ENCODE measurements around the gene BAAT. TPM values are rescaled to one million over a fixed set of nuclear protein-coding genes. Genes with fewer than 3 reads are reported as not detected.

The BAAT gene
- total and polyA plus RNA-seq, 2 of the 13 experiments (the other 11 are each of a cell fraction or from before 2014, with no cell fraction given), result 0.71 to 7.9 TPM

DNA sequence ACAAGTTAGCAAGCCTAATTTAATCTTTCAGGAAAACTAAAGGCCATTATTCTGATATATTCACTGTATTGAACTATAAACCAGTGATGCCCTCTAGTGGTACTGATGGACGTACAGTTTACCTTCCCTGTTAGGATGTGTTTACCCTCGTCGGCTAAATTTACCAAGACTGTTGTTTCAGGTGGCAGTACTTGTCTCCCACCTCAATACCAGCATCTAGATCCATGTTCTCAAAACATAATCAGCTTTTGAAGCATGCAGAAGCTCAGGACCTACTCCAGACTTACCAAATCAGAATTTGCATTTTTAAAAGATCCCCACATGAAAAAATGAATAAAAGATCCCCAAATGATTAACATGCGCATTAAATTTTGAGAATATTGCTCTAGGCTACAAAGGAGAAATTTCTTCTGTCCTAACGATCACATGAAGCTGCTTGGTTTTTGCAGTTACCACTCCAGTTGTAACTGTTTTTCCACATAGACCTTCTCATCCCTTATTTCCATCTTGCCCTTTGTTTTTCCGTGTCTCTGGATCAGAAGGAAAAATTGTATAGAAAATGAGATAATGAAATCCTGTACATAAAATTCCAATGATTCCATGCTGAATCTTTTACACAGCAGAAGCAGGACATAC is 3.2 kb upstream of the BAAT start (continued):
- TF ChIP-seq, protein P1, sequence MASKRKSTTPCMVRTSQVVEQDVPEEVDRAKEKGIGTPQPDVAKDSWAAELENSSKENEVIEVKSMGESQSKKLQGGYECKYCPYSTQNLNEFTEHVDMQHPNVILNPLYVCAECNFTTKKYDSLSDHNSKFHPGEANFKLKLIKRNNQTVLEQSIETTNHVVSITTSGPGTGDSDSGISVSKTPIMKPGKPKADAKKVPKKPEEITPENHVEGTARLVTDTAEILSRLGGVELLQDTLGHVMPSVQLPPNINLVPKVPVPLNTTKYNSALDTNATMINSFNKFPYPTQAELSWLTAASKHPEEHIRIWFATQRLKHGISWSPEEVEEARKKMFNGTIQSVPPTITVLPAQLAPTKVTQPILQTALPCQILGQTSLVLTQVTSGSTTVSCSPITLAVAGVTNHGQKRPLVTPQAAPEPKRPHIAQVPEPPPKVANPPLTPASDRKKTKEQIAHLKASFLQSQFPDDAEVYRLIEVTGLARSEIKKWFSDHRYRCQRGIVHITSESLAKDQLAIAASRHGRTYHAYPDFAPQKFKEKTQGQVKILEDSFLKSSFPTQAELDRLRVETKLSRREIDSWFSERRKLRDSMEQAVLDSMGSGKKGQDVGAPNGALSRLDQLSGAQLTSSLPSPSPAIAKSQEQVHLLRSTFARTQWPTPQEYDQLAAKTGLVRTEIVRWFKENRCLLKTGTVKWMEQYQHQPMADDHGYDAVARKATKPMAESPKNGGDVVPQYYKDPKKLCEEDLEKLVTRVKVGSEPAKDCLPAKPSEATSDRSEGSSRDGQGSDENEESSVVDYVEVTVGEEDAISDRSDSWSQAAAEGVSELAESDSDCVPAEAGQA (IDR thresholded peaks at IDR 0.05; ENCODE audit: low read depth), result no peak
- TF ChIP-seq, protein P1 (CRISPR knock-in tag; IDR thresholded peaks at IDR 0.05; ENCODE audit: borderline replicate concordance), result no peak; the same call in 1 of the 2 replicates
- no peak for TF ChIP-seq DBP (CRISPR knock-in tag; IDR thresholded peaks at IDR 0.05; ENCODE audit: not compliant biosample characterization)
- no peak for TF ChIP-seq KDM1A (CRISPR knock-in tag; IDR thresholded peaks at IDR 0.05)
- TF ChIP-seq SIX1 (CRISPR knock-in tag; IDR thresholded peaks at IDR 0.05; ENCODE audit: borderline replicate concordance), result 0 out of 2 replicates have a peak, but pooled peaks have one; percentile 46
- TF ChIP-seq, protein P2, sequence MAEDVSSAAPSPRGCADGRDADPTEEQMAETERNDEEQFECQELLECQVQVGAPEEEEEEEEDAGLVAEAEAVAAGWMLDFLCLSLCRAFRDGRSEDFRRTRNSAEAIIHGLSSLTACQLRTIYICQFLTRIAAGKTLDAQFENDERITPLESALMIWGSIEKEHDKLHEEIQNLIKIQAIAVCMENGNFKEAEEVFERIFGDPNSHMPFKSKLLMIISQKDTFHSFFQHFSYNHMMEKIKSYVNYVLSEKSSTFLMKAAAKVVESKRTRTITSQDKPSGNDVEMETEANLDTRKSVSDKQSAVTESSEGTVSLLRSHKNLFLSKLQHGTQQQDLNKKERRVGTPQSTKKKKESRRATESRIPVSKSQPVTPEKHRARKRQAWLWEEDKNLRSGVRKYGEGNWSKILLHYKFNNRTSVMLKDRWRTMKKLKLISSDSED (CRISPR knock-in tag; IDR thresholded peaks at IDR 0.05), result no peak
- TF ChIP-seq ZNF816 (CRISPR knock-in tag; IDR thresholded peaks at IDR 0.05; ENCODE audit: borderline replicate concordance), result peak; percentile 90
- TF ChIP-seq REL (CRISPR knock-in tag; conservative IDR thresholded peaks at IDR 0.05), result no peak
- TF ChIP-seq NRL (CRISPR knock-in tag; IDR thresholded peaks at IDR 0.05; ENCODE audit: borderline replicate concordance), result no peak
- TF ChIP-seq ZNF414 (CRISPR knock-in tag; IDR thresholded peaks at IDR 0.05), result no peak
- TF ChIP-seq, protein P3, sequence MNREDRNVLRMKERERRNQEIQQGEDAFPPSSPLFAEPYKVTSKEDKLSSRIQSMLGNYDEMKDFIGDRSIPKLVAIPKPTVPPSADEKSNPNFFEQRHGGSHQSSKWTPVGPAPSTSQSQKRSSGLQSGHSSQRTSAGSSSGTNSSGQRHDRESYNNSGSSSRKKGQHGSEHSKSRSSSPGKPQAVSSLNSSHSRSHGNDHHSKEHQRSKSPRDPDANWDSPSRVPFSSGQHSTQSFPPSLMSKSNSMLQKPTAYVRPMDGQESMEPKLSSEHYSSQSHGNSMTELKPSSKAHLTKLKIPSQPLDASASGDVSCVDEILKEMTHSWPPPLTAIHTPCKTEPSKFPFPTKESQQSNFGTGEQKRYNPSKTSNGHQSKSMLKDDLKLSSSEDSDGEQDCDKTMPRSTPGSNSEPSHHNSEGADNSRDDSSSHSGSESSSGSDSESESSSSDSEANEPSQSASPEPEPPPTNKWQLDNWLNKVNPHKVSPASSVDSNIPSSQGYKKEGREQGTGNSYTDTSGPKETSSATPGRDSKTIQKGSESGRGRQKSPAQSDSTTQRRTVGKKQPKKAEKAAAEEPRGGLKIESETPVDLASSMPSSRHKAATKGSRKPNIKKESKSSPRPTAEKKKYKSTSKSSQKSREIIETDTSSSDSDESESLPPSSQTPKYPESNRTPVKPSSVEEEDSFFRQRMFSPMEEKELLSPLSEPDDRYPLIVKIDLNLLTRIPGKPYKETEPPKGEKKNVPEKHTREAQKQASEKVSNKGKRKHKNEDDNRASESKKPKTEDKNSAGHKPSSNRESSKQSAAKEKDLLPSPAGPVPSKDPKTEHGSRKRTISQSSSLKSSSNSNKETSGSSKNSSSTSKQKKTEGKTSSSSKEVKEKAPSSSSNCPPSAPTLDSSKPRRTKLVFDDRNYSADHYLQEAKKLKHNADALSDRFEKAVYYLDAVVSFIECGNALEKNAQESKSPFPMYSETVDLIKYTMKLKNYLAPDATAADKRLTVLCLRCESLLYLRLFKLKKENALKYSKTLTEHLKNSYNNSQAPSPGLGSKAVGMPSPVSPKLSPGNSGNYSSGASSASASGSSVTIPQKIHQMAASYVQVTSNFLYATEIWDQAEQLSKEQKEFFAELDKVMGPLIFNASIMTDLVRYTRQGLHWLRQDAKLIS (CRISPR knock-in tag; IDR thresholded peaks at IDR 0.05), result no peak
- TF ChIP-seq FOXC1 (CRISPR knock-in tag; IDR thresholded peaks at IDR 0.05; ENCODE audit: borderline replicate concordance), result no peak
- TF ChIP-seq POLR2AphosphoS5 (IDR thresholded peaks at IDR 0.05; ENCODE audit: low read depth, low read length), result no peak; the same call in 1 of the 2 replicates

Measured in HepG2 (cell line).